Neutrophil (primary cell): Measurements from ENCODE around the gene MCM7.
"Not testable (repeated sequence)": the region's sequence is repeated elsewhere in the genome, so short reads cannot be mapped to it uniquely, and the experiment has no call there.

Experiments used
- H3K27ac ChIP-seq: fragments of 200-600 bp; sonication (generic); 2 replicates; pipeline ENCODE4 v1.5.1; 2016; ENCODE audit warnings: mild to moderate bottlenecking, moderate library complexity
- H3K27me3 ChIP-seq: fragments of 200-600 bp; sonication (generic); 2 replicates; pipeline ENCODE4 v1.6.0; 2016; ENCODE audit warnings: mild to moderate bottlenecking
- H3K36me3 ChIP-seq: fragments of 200-600 bp; sonication (generic); 2 replicates; pipeline ENCODE4 v1.5.1; 2017
- H3K4me1 ChIP-seq, 2 experiments: fragments of 200-600 bp in 1 of 2; sonication (generic) in 1 of 2; 1 replicate in 1 of 2; 2 replicates in 1 of 2; pipeline versions ENCODE4 v1.5.1 to v1.6.1; 2013 to 2016; ENCODE audit warnings: low read depth in 1 of 2, low read length in 1 of 2, mild to moderate bottlenecking in 1 of 2, moderate library complexity in 1 of 2; ENCODE audit not compliant: control insufficient read depth in 1 of 2, insufficient read depth in 1 of 2
- H3K4me3 ChIP-seq, 2 experiments: fragments of 200-600 bp in 1 of 2; sonication (generic) in 1 of 2; 1 replicate in 1 of 2; 2 replicates in 1 of 2; pipeline ENCODE4 v1.5.1; 2013 to 2016; ENCODE audit warnings: low read depth in 1 of 2, low read length in 1 of 2, mild to moderate bottlenecking in 1 of 2, moderate library complexity in 1 of 2
- H3K9me3 ChIP-seq: fragments of 200-600 bp; sonication (generic); 2 replicates; pipeline ENCODE4 v1.5.1; 2016
- TF ChIP-seq, protein P1 (sequence below): fragments of 200-600 bp; sonication (generic); IDR thresholded peaks from 2 replicates; pipeline ENCODE4 v1.5.1; 2016; ENCODE audit warnings: antibody characterized with exemption

MCM7 gene

GRCh38 chr7:100130608-100131453 lies 29.6 kb upstream of the MCM7 start:
- TF ChIP-seq, protein P1, sequence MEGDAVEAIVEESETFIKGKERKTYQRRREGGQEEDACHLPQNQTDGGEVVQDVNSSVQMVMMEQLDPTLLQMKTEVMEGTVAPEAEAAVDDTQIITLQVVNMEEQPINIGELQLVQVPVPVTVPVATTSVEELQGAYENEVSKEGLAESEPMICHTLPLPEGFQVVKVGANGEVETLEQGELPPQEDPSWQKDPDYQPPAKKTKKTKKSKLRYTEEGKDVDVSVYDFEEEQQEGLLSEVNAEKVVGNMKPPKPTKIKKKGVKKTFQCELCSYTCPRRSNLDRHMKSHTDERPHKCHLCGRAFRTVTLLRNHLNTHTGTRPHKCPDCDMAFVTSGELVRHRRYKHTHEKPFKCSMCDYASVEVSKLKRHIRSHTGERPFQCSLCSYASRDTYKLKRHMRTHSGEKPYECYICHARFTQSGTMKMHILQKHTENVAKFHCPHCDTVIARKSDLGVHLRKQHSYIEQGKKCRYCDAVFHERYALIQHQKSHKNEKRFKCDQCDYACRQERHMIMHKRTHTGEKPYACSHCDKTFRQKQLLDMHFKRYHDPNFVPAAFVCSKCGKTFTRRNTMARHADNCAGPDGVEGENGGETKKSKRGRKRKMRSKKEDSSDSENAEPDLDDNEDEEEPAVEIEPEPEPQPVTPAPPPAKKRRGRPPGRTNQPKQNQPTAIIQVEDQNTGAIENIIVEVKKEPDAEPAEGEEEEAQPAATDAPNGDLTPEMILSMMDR = peak; percentile 90
- H3K4me3 ChIP-seq = peak overlapping the region in 1 of 2 experiments; percentile 15

DNA sequence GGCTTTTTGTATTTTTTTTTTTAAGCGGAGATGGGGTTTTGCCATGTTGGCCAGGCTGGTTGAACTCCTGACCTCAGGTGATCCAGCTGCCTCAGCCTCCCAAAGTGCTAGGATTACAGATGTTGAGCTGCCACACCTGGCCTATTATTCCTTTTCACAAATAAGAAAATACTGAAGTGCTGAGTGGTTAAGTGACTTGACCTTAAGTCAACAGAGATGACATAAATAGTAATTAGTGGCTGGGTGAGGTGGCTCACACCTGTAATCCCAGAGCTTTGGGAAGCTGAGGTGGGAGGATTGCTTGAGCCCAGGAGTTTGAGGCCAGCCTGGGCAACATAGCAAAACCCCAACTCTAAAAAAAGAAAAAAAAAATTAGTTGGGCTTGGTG lies 29.0 kb upstream of the MCM7 start:
- Histone ChIP-seq H3K27me3 (peaks cover 16% of the 10 kb centered on the region), H3K4me1 (peaks cover 29 to 35% of the 10 kb centered on the region in 2 experiments)
- H3K9me3 ChIP-seq, H3K4me3 ChIP-seq, H3K36me3 ChIP-seq, H3K27ac ChIP-seq: not testable (repeated sequence)

More at GRCh38 chr7:100130608-100131453, 29.6 kb upstream of the MCM7 start:
- Histone ChIP-seq H3K4me1 (peaks cover 23 to 29% of the 10 kb centered on the region in 2 experiments), H3K27ac (no peak overlapping the region), H3K36me3 (no peaks in the 10 kb centered on the region), H3K9me3 (no peaks in the 10 kb centered on the region), H3K27me3 (peaks cover 16% of the 10 kb centered on the region)

DNA sequence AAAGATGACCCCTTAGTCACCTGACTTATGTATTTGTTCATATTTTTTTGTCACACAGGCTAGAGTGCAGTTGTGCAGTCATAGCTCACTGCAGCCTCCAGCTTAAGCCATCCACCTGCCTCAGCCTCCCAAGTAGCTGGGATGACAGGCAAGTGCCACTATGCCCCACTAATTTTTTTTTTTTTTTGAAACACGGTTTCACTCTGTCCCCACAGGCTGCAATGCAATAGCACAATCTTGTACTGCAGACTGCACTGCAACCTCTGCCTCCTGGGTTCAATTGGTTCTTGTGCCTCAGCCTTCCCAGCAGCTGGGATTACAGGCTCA lies 27.4 kb upstream of the MCM7 start:
- no peak overlapping the region for H3K27ac ChIP-seq
- TF ChIP-seq, protein P1 = no peak
- H3K9me3 ChIP-seq = no peaks in the 10 kb centered on the region
- no peaks in the 10 kb centered on the region for H3K36me3 ChIP-seq
- no peak overlapping the region for H3K4me3 ChIP-seq
- H3K27me3 ChIP-seq = peaks cover 16% of the 10 kb centered on the region
- peaks cover 41 to 47% of the 10 kb centered on the region in 2 experiments for H3K4me1 ChIP-seq

DNA sequence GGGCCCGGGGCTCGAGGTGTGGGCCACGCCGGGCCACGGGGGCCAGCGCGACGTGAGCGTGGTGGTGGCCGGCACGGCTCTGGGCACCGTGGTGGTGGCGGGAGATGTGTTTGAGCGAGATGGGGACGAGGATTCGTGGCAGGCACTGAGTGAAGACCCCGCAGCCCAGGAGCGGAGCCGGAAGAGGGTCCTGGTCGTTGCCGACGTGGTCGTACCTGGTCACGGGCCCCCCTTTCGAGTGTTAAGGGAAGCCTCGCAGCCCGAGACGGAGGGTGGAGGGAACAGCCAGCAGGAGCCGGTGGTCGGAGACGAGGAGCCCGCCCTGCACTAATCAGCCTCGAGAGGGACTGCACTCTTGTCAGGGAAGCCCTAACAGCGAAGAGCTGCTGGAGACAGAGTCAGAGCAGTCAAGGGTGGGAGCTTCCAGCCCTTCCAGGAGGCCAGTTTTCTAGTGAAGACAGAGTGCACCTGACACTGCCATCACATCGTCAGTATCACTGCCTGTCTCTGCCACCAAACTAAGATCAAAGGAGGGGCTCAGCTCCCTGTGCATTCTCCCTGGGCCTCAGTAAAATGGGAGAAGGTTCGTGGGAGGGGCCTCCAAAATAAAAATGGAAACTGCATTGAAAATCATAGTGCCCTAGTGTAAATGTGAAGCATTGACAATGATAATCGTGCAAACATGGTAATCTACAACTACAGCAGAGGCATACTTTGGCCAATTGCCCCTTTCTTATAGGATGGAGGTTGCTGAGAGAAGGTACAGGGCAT lies 26.9 kb upstream of the MCM7 start:
- peak overlapping the region; percentile 97 to 98 for H3K4me3 ChIP-seq
- H3K36me3 ChIP-seq = no peaks in the 10 kb centered on the region
- TF ChIP-seq, protein P1 = no peak
- H3K27me3 ChIP-seq = peaks cover 16% of the 10 kb centered on the region
- peaks cover 41 to 47% of the 10 kb centered on the region in 2 experiments for H3K4me1 ChIP-seq
- H3K27ac ChIP-seq = peak overlapping the region; percentile 87
- no peaks in the 10 kb centered on the region for H3K9me3 ChIP-seq

- no peaks in the 10 kb centered on the region for H3K9me3 ChIP-seq
- peaks cover 35 to 43% of the 10 kb centered on the region in 2 experiments for H3K4me1 ChIP-seq
- H3K27ac ChIP-seq = peak within 1 kb of the TSS; percentile 87
These were observed 26.0 kb upstream of the MCM7 start, which contains the start of gene MBLAC1 for GRCh38 chr7:100126931-100127865. Gene MBLAC1 (plus strand): TSS chr7:100126967. CDS start chr7:100127396, 429 bp downstream.

More at GRCh38 chr7:100126931-100127865, 26.0 kb upstream of the MCM7 start, which contains the start of gene MBLAC1:
- peak within 1 kb of the TSS; percentile 97 to 98 for H3K4me3 ChIP-seq
- TF ChIP-seq, protein P1 = no peak
- H3K36me3 ChIP-seq = no peaks in the 10 kb centered on the region
- H3K27me3 ChIP-seq = peaks cover 16% of the 10 kb centered on the region
